ENCODE data around the gene ABCA4. TPM values are rescaled to one million over a fixed set of nuclear protein-coding genes. Genes with fewer than 3 reads are reported as not detected.

The ABCA4 gene
- total and polyA plus RNA-seq, 2 of the 8 experiments (the other 6 are each of a cell fraction or from before 2014, with no cell fraction given) = 0.06 TPM; not detected in 1

GRCh38 chr1:94132111-94132510 lies 11.2 kb upstream of the ABCA4 start:
- H2BK120ac ChIP-seq (replicated peaks; ENCODE audit: low read depth, low read length) = no peak overlapping the region
- H3K4me1 ChIP-seq (replicated peaks in 1 of 4; ENCODE audit: control insufficient read depth in 3 of 4, insufficient read depth in 4 of 4, low read length in 3 of 4) = no peaks in the 10 kb centered on the region
- no peak overlapping the region for H2BK12ac ChIP-seq (ENCODE audit: low read depth, low read length)
- DNase-seq (ENCODE audit: low read depth in 1 of 2, low spot score in 2 of 2) (no peak), FAIRE-seq (no peak)
- H4K91ac ChIP-seq (replicated peaks; ENCODE audit: insufficient read length, low read length) = no peak overlapping the region
- H3K9ac ChIP-seq (replicated peaks in 1 of 4; ENCODE audit: extremely low read depth in 1 of 4, low read depth in 3 of 4, low read length in 3 of 4) = no peak overlapping the region
- H2AK5ac ChIP-seq (ENCODE audit: low read depth, low read length) = no peak overlapping the region
- WGBS, 2 experiments (ENCODE audit: extremely low coverage in 1 of 2, insufficient coverage in 1 of 2, insufficient read length in 1 of 2, insufficient replicate concordance in 2 of 2, low coverage in 1 of 2, low lambda C conversion rate in 2 of 2, missing lambda C conversion rate in 1 of 2) = 95% methylated on average over 5 of the region's 5 CpGs; no CpG with 5 or more reads in 1 of the 2 experiments
- H2BK15ac ChIP-seq (ENCODE audit: low read length) = no peak overlapping the region
- H2AFZ ChIP-seq (ENCODE audit: low read length) = no peak overlapping the region
- no peaks in the 10 kb centered on the region for H4K20me1 ChIP-seq (replicated peaks in 1 of 2; ENCODE audit: control insufficient read depth in 1 of 2, insufficient read depth in 2 of 2, low read length in 2 of 2)
- no peak overlapping the region for H2BK20ac ChIP-seq (ENCODE audit: low read length)
- ChIA-PET CTCF (ENCODE audit: partially characterized antibody) (interaction anchor here (0.7 to 1.1 kb wide), 3 partner anchors 34 to 103 kb away, joined by 3 read pairs; no protein-coding TSS in a partner anchor), POLR2A (ENCODE audit: partially characterized antibody) (no interaction called here)
- no peaks in the 10 kb centered on the region for H3K23me2 ChIP-seq (ENCODE audit: low read depth, low read length)
- no peaks in the 10 kb centered on the region for H3K79me1 ChIP-seq (ENCODE audit: low read depth, low read length)
- H3K27ac ChIP-seq (ENCODE audit: low read depth, low read length) = no peak overlapping the region
- H2BK5ac ChIP-seq (ENCODE audit: low read depth, low read length) = no peak overlapping the region
- H3K4me2 ChIP-seq (ENCODE audit: insufficient read depth in 1 of 2, low read depth in 2 of 2, low read length in 2 of 2) = no peak overlapping the region
- H4K5ac ChIP-seq (ENCODE audit: insufficient read length, low read depth, low read length) = no peak overlapping the region
- H3K56ac ChIP-seq (replicated peaks; ENCODE audit: insufficient read length, low read depth, low read length) = no peak overlapping the region
- H3K9me3 ChIP-seq (ENCODE audit: insufficient read depth in 2 of 2, low read depth in 1 of 2, low read length in 1 of 2) = peaks cover 9 to 15% of the 10 kb centered on the region in 2 experiments
- H4K8ac ChIP-seq (ENCODE audit: extremely low read depth, insufficient read depth, low read length) = no peak overlapping the region
- H3K4ac ChIP-seq (replicated peaks; ENCODE audit: insufficient read length, low read depth, low read length) = no peak overlapping the region
- no peaks in the 10 kb centered on the region for H3K79me2 ChIP-seq (ENCODE audit: control insufficient read depth in 1 of 2, insufficient read depth in 2 of 2, low read length in 2 of 2)
- no peak overlapping the region for H3K18ac ChIP-seq (ENCODE audit: extremely low read depth, low read length)
- H3K4me3 ChIP-seq (ENCODE audit: extremely low read depth in 1 of 4, insufficient read depth in 2 of 4, low read depth in 3 of 4, low read length in 4 of 4) = no peak overlapping the region
- no peaks in the 10 kb centered on the region for H3K36me3 ChIP-seq (ENCODE audit: control insufficient read depth in 2 of 4, insufficient read depth in 4 of 4, low read length in 3 of 4)
- no peak overlapping the region for H3K23ac ChIP-seq (ENCODE audit: insufficient read length)
- TF ChIP-seq POLR2A (IDR thresholded peaks at IDR 0.05; ENCODE audit: control extremely low read depth in 1 of 2, low read depth in 2 of 2, low read length in 2 of 2) = no peak
- TF ChIP-seq MAFK (IDR thresholded peaks at IDR 0.05; ENCODE audit: low read depth, low read length) = no peak
- TF ChIP-seq GTF2F1 (IDR thresholded peaks at IDR 0.05; ENCODE audit: borderline replicate concordance, low read depth, low read length) = no peak
- TF ChIP-seq SP2 (IDR thresholded peaks at IDR 0.05; ENCODE audit: low read length) = no peak
- TF ChIP-seq BRCA1 (IDR thresholded peaks at IDR 0.05; ENCODE audit: low read depth, low read length) = no peak
- TF ChIP-seq BACH1 (IDR thresholded peaks at IDR 0.05; ENCODE audit: low read length) = no peak
- no peak for TF ChIP-seq GABPA (IDR thresholded peaks at IDR 0.05; ENCODE audit: borderline replicate concordance, insufficient read depth, low read length)
- no peak for TF ChIP-seq RFX5 (IDR thresholded peaks at IDR 0.05; ENCODE audit: borderline replicate concordance, low read depth, low read length)
- TF ChIP-seq SIRT6 (IDR thresholded peaks at IDR 0.05; ENCODE audit: low read length) = no peak
- no peaks in the 10 kb centered on the region for H3K27me3 ChIP-seq (replicated peaks in 1 of 4; ENCODE audit: control insufficient read depth in 3 of 4, extremely low read depth in 1 of 4, insufficient read depth in 3 of 4, low read length in 3 of 4)
- H3K14ac ChIP-seq (ENCODE audit: insufficient read length) = no peak overlapping the region
